Right lobe of liver (tissue), 4 donors: Measurements from ENCODE around the gene C5orf34.

Source experiments
- CTCF ChIP-seq, 4 donors: fragments of 200-600 bp in 3 of 4; fragments of 450-650 bp in 1 of 4; IDR thresholded peaks; one replicate each; pipeline versions ENCODE4 v1.5.1 to v1.8.0; 2016 to 2022; ENCODE audit warnings: antibody characterized with exemption in 4 of 4, mild to moderate bottlenecking in 2 of 4
- POLR2A ChIP-seq: fragments of 450-650 bp; IDR thresholded peaks from one replicate; pipeline ENCODE4 v1.6.1; 2017; ENCODE audit warnings: antibody characterized with exemption, mild to moderate bottlenecking
- donor health status: DM: no; HTN: no; CAD: no.
- donor health status: DM: no; HTN: no; CAD: no.
- donor health status: DM: no; HTN: yes; CAD: no.

- TF ChIP-seq CTCF (IDR thresholded peaks at IDR 0.05) (no peak), POLR2A (no peak)
Measured at GRCh38 chr5:43560128-43560527, 45.2 kb upstream of the C5orf34 start.
